HG02678 (cell line): ENCODE measurements around the gene MAD2L1.
"Not testable (repeated sequence)": the region's sequence is repeated elsewhere in the genome, so short reads cannot be mapped to it uniquely, and the experiment has no call there.

Experiments used
- ATAC-seq: cut with Tn5 transposase; IDR thresholded peaks from one replicate; pipeline ENCODE4 v1.9.1; 2021; ENCODE audit warnings: mild to moderate bottlenecking, moderate library complexity; ENCODE audit not compliant: unreplicated experiment

The MAD2L1 gene

GRCh38 chr4:120066517-120067340 is at the start of gene MAD2L1:
Gene MAD2L1, minus strand, starts transcription at chr4:120066848. Its CDS starts 114 bp downstream, at chr4:120066734.
- peak; percentile 87 for ATAC-seq

DNA sequence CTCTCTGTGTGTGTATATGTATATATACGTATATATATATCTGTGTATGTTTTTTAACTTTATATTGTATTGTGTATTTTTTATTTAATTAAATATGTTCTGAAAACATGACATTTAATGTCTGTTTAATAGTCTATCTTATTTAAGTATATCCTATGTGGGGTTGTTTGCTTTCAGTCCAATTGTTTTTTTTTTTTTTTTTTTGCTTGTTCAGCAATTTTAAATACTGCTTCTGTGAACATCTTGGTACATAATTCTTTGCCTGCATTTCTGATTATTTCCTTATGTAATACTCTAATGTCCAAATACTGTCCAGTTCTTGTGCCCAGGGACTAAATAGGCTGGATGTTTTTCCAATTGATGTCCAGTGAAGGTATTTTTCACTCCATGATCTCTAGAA is 45.1 kb upstream of the MAD2L1 start:
- ATAC-seq: no peak

GRCh38 chr4:120109406-120109805 is 42.8 kb upstream of the MAD2L1 start:
- ATAC-seq: no peak

DNA sequence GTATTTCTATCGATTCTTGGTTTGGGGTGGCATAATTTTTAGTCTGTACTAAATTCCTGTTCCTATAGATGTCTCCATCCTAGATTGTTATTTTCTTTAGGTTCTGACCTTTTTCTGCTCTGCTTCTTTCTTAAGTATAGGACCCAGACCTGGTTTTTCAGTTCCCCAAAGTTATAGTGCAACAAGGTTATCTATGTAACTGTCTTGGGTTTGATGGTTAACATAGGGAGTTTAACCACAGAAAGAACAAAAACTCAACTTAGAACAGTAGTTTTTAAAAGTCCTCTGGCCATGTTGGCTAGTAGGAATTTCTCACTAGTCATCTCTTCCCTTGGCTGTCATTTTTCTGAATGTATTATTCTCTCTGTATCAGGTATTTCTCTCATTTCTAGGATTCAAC is 38.8 kb upstream of the MAD2L1 start:
- ATAC-seq: peak; percentile 96

GRCh38 chr4:120096508-120097297 is 30.1 kb upstream of the MAD2L1 start:
- no peak for ATAC-seq

GRCh38 chr4:120088507-120088906 is 21.9 kb upstream of the MAD2L1 start:
- ATAC-seq: no peak

GRCh38 chr4:120088066-120088465 is 21.4 kb upstream of the MAD2L1 start:
- not testable (repeated sequence) for ATAC-seq

DNA sequence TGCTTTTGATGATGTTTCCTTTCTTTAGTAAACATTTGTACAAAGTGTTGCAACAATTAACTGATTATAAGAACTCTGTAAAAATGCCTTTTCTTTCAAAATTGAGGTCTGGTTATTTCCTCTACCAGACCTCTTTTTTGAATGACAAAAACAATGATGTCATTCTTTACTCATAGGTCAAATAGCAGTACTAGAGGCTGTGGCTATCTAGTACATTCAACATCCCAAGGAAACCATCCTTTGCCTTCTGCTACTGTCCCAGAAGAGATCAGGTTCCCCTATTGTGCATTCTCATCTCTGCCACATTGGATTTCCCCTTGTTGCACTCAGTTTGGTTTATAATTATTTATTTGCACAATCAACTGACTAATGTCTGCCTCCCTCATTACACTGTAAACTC is 19.1 kb upstream of the MAD2L1 start:
- ATAC-seq: no peak

DNA sequence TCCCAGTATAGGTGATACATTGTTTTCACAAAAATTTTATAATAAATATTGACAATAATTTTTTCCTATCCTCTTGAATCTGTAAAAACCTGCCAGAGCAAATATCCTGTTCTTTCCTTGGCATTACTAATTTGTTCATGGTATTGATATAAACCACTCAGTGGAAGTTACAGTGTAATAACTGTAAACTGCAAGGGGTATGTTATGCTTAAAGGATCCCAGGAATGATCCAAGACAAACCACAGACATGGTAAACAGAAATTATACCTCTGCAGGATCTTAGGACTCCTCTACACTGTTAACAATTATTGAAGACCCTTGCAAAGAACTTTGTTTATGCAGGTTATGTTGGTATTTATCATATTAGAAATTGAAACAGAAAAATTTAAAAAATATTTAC is 17.7 kb upstream of the MAD2L1 start:
- ATAC-seq: no peak

DNA sequence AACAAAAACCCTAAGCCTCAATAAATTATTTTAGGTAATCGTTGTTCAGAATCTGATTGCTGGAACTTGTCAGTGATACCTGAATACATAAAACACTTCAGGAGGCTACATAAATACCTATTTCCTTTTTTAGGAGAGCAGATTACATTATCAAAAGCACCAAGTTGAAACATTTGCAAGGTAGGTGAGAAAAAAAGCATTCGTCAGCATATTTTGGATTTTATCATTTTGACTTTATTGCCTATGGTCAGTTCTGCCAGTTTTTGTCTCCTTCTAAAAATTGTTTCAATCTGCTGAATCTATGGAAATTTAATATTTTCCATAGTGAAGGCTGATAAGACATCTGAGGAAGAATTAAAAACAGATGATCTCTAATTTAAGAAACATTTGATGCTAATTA is 16.5 kb upstream of the MAD2L1 start:
- ATAC-seq: no peak

DNA sequence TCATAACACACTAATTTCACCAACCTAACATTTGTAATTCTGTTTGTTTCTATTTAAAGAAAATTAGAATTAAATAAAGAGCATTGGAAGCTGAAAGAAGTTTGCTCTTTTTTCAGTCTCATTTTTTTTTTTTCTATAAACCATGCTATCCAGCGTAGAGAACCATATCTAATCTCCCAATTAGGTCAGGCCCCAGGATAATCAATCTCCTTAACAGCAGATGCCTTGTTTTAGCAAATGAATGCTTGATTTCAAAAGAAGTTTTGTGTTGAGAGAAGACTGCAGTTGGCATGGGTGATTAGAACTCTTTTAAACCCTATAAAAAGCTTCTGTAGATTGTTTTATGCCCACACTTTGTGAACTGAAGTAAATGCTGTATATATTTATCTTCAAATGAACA is 15.6 kb upstream of the MAD2L1 start:
- ATAC-seq: no peak

GRCh38 chr4:120081726-120082125 is 15.1 kb upstream of the MAD2L1 start:
- no peak for ATAC-seq

- no peak for ATAC-seq
Measured at GRCh38 chr4:120080533-120080932, 13.9 kb upstream of the MAD2L1 start.

DNA sequence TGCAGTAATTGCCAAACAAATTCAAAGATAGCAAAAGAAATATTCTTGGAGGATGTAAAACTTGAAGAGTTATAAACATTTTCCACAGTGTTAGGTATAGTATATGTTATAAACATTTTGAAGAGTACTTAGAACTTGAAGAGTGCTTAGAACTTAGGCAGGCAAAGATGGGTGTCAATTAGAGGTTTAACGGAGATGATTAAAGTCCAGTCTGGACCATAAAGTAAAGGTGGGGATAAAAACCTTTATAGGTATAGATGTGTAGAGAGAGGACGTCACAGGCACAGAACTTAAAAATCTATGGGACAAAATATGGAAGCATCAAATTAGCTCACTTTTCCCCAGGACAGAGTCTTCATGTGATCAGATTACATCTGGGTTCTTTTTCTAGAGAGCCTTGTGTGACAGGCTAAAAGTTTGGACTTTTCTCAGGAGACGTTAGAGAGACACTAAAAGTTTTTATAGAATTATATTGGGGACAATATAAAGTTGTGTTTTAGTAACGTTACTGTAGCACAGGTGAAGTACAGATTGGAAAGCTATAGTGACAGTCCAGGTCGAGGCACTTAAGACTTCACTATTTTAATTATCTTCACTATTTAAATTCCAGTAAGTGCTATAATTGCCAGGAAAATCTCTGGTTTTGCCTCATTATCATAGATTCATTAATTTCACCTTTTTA is 13.3 kb upstream of the MAD2L1 start:
- ATAC-seq: no peak

GRCh38 chr4:120078216-120078615 is 11.6 kb upstream of the MAD2L1 start:
- ATAC-seq: no peak

DNA sequence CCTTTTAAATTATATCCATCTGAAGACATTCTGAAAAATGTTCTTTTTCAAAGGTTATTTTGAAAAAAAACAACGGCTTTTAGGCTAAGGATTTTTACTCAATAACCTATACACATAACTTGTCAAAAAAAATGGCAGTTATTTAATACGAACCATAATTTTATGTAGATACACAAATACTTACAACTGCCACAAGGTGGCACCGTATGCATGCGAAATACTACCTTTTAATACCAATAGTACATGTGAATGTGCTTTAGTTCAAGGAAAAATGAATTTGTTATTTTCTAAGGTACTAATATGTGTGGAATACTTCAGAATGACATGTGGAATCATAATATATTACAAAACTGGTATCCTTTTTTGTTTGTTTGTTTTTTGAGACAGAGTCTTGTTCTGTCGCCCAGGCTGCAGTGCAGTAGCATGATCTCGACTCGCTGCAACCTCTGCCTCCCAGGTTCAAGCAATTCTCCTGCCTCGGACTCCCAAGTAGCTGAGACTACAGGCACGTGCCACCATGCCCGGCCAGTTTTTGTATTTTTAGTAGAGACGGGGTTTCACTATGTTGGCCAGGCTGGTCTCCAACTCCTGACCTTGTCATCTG is 4.6 kb upstream of the MAD2L1 start:
- no peak for ATAC-seq

- ATAC-seq: no peak
Measured at GRCh38 chr4:120070196-120070595, 3.5 kb upstream of the MAD2L1 start.

GRCh38 chr4:120065974-120066516 is 603 bp downstream of the MAD2L1 start:
- no peak for ATAC-seq

- no peak for ATAC-seq
Measured at GRCh38 chr4:120064887-120065286, 1.8 kb downstream of the MAD2L1 start.

- ATAC-seq: not testable (repeated sequence)
Measured at GRCh38 chr4:120063711-120064110, 2.9 kb downstream of the MAD2L1 start.

GRCh38 chr4:120062663-120063195 is 3.9 kb downstream of the MAD2L1 start:
- no peak for ATAC-seq
